GM21529 (cell line): Measurements from ENCODE around the gene MRPL33.

ENCODE experiments used
- ATAC-seq: cut with Tn5 transposase; IDR thresholded peaks from one replicate; pipeline ENCODE4 v1.9.1; 2021; ENCODE audit not compliant: unreplicated experiment

MRPL33 gene

GRCh38 chr2:27771548-27772335 is at the start of gene MRPL33:
TSS of gene MRPL33 (plus strand) at chr2:27771719. CDS start at chr2:27771778, 59 bp downstream.
- ATAC-seq = peak; percentile 99

GRCh38 chr2:27721884-27722485 is 49.5 kb upstream of the MRPL33 start:
- ATAC-seq = no peak

- no peak for ATAC-seq
These were observed 48.0 kb upstream of the MRPL33 start for GRCh38 chr2:27723372-27724144.

GRCh38 chr2:27724191-27724590 is 47.3 kb upstream of the MRPL33 start:
- no peak for ATAC-seq

GRCh38 chr2:27724905-27725701 is 46.4 kb upstream of the MRPL33 start:
- no peak for ATAC-seq

GRCh38 chr2:27727257-27727656 is 44.3 kb upstream of the MRPL33 start:
- ATAC-seq = no peak

- no peak for ATAC-seq
These were observed 43.2 kb upstream of the MRPL33 start for GRCh38 chr2:27728081-27728858.

- no peak for ATAC-seq
These were observed 42.3 kb upstream of the MRPL33 start for GRCh38 chr2:27729198-27729597.

- ATAC-seq = no peak
These were observed 41.9 kb upstream of the MRPL33 start for GRCh38 chr2:27729614-27730013.

- no peak for ATAC-seq
These were observed 41.3 kb upstream of the MRPL33 start for GRCh38 chr2:27730261-27730662.

- no peak for ATAC-seq
These were observed 40.4 kb upstream of the MRPL33 start for GRCh38 chr2:27730980-27731691.

- no peak for ATAC-seq
These were observed 37.2 kb upstream of the MRPL33 start for GRCh38 chr2:27734305-27734704.

GRCh38 chr2:27735263-27735904 is 36.1 kb upstream of the MRPL33 start:
- ATAC-seq = no peak

- no peak for ATAC-seq
These were observed 35.3 kb upstream of the MRPL33 start for GRCh38 chr2:27736031-27736889.

- ATAC-seq = no peak
These were observed 34.7 kb upstream of the MRPL33 start for GRCh38 chr2:27736890-27737204.

GRCh38 chr2:27737676-27738348 is 33.7 kb upstream of the MRPL33 start:
- ATAC-seq = no peak

GRCh38 chr2:27738349-27739057 is 33.0 kb upstream of the MRPL33 start:
- ATAC-seq = no peak
